ENCODE data around the gene TMED3.

DNA sequence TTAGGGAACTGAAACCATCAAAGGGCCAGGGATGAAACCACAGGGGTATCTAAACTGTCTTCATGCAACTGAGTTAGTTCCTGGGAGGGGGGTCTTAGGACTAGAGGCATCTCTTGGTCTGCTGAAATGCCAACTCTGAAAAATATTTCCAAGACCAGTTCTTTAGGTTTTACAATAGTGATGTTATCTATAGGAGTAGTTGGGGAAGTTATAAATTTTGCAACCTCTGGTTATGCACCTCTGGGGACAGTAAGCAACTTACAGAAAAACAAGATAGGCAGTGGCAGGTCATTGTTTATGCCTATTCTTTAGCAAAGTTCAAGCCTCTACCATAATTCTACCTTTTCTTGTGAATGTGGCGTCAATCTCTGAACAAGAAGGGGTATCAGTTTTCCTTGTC is 60.7 kb downstream of the TMED3 start:
- TF ChIP-seq, protein P1, sequence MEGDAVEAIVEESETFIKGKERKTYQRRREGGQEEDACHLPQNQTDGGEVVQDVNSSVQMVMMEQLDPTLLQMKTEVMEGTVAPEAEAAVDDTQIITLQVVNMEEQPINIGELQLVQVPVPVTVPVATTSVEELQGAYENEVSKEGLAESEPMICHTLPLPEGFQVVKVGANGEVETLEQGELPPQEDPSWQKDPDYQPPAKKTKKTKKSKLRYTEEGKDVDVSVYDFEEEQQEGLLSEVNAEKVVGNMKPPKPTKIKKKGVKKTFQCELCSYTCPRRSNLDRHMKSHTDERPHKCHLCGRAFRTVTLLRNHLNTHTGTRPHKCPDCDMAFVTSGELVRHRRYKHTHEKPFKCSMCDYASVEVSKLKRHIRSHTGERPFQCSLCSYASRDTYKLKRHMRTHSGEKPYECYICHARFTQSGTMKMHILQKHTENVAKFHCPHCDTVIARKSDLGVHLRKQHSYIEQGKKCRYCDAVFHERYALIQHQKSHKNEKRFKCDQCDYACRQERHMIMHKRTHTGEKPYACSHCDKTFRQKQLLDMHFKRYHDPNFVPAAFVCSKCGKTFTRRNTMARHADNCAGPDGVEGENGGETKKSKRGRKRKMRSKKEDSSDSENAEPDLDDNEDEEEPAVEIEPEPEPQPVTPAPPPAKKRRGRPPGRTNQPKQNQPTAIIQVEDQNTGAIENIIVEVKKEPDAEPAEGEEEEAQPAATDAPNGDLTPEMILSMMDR (conservative IDR thresholded peaks at IDR 0.05; ENCODE audit: low read depth, low read length): no peak
- TF ChIP-seq EZH2 (IDR thresholded peaks at IDR 0.05; ENCODE audit: borderline replicate concordance, low read depth, low read length, poor library complexity, severe bottlenecking): no peak
